ENCODE data around the gene PTPN9.
"Not testable (repeated sequence)": the region's sequence is repeated elsewhere in the genome, so short reads cannot be mapped to it uniquely, and the experiment has no call there.

The PTPN9 gene

DNA sequence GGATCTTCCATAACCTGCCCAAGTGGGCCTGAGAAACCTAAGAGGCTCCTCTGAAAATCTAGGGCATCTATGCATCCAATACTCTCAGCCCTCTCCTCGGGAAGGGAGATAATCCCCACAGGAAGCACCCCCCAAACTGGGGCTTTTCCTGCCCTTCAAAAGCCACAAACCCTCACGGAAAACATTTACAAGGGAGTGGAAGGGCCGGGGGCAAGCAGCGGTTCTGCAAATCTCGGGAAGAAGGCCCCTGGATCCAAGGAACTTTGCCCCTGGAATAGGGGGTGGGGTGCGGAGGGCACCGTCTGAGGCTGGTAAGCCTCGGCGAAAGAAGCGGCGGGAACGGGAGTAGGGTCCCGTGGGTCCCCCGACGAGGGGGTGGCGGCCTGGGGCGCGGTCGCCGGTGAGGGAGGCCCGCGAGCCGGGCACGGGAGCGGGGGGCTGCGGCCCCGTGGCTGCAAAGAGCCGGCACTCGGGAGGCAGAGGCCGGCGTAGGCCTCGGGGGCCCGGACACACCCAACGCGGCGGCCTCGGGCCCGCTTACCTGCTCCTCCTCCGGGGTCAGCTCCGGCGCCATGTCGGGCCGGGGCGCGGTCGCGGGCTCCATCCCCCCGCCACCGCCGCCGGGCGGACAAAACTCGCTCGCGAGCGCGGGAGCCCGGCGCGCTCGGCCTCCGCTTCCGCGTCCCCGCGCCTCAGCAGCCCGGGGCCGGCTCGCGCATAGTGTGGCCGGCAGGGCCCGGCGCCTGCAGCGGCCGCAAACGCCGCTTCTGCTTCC is 755 bp downstream of the PTPN9 start:
- DNase-seq, result peak; percentile 54

DNA sequence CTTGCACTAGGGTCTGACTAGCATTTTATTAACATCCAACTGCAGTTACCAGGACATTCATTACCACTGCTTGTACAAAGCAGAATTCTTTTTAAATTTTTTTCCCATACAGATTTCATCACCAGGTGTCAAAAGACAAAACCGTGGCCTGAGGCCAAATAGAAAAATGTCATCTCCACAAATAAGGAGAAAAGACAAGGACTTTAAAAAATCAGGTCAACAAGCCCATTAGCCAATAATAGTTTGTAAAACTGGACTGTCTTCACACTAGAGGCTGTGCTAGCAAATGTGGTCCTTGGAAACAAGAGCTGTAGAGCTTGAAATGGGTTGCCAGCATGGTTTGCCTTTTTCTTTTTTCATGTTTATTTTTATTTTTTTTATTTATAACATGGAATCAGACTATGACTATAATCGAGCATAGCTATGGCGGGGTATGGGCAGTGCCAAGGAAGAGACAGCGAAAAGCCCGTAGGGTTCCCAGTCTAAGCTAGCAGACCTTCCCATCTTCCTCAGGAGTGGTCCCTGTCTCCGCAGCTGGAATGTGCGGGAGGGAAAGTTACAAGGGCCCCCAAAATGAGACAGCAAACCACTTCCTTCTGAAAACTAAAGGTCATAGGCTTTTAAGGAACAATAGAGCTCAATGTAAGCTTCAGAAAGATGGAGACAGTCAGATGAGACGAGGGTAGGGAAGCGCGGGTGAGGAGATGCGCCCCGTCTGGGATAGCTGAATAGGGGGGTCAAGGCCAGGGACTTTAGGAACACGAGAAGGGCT is 1.5 kb downstream of the PTPN9 start:
- no peak for DNase-seq

DNA sequence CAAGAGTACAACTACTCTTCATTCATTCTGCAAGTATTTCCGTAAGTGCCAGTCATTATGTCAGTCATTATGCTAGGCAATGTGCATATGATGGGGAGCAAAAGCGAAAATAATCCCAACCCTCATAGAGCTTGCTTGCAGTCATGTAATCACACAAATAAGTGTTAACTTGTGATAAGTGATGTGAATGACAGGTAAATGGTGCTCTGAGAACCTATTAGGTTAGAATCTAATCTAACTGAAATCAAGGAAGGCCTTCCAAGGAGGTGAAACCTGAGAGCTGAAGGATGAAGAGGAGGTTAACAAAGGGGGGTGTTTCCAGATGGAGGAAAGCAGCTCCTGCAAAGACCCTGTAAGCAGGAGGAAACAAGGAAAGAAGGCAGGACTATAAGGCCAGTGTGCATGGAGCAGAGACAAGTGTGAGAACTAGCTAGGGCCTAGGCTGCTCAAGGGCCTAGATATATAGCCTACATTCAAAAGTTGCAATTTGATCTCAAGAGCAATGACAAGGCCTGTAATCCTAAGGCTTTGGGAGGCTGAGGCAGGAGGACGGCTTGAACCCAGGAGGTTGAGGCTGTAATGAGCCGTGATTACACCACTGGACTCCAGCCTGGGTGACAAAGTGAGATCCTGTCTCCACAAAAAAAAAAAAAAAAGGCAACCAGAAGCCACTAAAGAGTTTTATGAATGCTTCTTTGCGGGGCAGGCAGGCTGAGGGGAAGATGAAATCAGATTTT is 5.3 kb downstream of the PTPN9 start:
- DNase-seq, result no peak

DNA sequence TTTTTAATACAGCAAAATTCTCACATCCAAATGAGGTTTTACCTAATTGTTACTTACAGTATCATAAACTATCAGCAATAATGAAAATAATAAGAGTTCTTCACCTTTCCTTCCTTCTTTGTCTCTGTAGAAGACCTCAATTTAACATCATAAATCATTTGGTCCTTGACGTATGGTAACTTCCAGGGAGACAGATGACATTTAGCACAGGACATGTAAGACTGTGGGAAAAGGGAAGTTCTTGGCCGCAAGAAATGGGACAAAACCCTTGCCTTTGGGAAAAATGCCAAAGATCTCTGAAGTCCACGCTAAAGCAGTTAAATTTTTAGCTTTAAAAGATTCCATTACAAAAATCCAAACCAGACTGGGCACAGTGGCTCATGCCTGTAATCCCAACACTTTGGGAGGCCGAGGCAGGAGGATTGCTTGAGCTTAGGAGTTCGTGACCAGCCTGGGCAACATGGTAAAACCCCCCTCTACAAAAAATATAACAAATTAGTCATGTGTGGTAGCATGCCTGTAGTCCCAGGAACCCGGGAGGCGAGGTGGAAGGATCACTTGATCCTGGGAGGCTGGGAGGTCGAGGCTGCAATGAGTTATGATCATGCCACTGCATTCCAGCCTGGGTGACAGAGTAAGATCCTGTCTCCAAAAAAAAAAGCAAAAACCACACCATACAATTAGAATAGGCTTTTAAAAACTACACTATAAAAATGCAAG is 8.8 kb downstream of the PTPN9 start:
- no peak for DNase-seq

DNA sequence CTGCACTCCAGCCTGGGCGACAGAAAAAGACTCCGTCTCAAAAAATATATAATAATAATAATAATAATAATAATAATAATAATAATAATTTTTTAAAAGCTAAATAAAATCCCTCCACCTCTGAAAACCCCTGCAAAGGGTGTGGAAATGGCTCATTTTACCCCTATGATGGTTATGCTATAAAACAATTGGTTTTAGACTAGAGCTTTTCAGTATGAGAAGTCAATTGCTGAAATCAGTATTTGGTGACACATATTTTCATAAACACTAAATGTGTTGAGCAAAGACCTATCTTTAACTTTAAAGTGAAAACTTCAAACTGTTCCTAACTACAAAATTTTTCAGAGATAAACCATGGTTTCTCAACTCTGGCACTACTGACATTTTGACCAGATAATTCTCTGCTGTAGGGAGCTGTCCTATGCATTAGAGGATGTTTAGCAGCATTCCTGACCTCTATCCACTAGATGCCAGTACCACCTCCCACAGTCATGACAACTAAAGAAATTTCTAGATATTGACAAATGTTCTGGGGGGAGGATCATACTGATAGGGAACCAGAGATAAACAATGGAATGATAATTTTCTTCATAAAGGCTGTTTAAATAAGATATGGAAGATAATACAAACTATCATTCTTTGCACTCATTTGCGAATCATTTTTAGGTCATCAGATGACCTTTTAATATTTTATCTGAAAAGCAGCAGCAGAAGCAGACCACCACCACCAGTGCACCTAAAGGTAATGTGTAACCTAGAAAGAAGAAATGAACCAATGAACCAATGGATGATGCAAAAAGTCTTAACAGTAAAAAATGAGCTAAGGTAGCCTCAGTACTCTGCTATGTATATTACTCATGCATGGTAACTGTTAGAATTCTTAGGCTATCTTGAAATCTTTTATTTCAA is 13.8 kb downstream of the PTPN9 start:
- DNase-seq, result no peak

DNA sequence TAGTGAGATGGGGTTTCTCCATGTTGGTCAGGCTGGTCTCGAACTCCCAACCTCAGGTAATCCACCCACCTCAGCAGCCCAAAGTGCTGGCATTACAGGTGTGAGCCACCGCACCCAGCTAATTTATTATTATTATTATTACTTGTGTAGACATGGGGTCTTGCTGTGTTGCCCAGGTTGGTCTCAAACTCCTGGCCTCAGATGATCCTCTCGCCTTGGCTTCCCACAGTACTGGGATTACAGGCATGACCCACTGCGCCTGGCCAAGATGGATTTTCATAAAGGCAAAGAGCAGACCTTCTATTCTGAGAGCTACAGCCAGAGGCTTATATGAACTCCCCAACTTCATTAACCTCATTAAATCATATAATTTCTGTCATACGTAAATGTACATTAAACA is 17.2 kb downstream of the PTPN9 start:
- no peak for DNase-seq

DNA sequence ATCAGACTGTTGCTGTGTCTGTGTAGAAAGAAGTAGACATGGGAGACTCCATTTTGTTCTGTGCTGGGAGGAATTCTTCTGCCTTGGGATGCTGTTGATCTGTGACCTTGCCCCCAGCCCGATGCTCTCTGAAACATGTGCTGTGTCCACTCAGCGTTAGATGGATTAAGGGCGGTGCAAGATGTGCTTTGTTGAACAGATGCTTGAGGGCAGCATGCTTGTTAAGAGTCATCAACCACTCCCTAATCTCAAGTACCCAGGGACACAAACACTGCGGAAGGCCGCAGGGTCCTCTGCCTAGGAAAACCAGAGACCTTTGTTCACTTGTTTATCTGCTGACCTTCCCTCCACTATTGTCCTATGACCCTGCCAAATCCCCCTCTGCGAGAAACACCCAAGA is 19.8 kb downstream of the PTPN9 start:
- DNase-seq, result not testable (repeated sequence)

DNA sequence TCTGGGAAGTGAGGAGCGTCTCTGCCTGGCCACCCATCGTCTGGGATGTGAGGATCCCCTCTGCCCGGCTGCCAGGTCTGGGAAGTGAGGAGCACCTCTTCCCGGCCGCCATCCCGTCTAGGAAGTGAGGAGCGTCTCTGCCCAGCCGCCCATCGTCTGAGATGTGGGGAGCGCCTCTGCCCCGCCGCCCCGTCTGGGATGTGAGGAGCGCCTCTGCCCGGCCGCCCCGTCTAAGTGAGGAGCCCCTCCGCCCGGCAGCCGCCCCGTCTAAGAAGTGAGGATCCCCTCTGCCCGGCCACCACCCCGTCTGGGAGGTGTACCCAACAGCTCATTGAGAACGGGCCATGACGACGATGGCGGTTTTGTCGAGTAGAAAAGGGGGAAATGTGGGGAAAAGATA is 20.2 kb downstream of the PTPN9 start:
- DNase-seq, result not testable (repeated sequence)

DNA sequence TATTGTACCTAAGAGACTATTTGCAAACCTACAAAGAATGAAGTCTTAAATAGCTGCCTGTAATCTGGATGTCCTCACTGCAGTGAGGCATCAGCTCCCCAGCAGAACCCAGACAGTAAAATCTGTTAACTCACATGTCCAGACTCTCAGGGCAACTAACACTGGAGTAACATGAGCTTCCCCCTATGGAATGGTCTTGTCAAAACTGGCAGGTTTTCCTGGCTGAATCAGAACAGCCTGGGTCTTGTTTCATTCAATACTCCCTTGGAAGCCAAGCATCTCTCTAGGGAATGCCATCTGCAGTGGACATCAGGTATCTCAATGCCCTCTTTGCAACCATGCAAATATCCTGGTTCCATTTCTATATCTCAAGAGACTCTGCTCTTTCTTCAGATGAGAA is 24.4 kb downstream of the PTPN9 start:
- DNase-seq, result no peak

DNA sequence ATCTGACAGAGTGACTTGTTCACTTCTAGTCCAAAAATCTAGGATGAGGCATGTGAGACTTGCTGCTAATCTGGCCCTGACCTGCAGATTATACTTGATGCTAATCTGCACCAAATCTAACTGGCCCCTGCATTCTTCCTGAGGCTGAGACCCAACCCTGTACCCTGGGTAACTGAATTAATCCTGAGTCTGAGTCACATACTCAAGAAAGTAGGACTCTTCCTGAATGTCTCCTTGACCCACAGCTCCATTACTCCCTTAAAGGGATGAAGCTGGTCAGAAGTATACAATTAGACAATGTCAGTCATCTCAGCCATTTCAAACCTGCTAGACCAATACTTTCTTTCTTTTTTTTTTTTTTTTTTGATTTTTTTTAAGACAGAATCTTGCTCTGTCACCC is 25.5 kb downstream of the PTPN9 start:
- no peak for DNase-seq

DNA sequence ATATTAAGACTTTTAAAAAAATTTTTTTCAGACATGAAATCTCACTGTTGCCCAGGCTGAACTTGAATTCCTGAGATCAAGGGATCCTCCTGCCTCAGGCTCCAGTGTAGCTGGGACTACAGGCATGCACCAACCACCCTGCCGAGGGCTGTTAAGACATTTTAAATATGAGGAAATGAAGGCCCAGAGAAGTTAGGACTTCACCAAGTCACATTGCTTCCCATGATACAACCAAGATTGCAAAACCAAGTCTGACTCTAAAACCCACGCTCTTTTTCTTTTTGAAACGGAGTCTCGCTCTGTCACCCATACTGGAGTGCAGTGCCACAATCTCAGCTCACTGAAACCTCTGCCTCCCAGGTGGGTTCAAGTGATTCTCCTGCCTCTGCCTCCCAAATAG is 28.0 kb downstream of the PTPN9 start:
- DNase-seq, result no peak

DNA sequence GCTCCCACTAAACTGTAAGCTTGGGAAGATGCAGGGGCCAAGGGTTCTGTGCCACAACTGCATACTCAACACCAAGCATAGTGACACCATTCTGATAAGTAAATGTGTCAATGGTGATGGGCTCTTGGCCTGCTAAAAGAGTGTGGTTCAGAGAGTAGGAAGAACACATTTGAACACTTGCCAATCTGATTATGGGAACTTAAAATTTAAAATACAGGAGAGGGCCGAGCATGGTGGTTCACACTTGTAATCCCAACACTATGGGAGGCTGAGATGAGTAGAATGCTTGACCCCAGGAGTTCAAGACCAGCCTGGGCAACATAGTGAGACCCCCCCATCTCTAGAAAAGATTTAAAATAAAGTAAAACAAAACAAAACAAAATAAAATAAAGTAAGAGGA is 34.1 kb downstream of the PTPN9 start:
- no peak for DNase-seq

DNA sequence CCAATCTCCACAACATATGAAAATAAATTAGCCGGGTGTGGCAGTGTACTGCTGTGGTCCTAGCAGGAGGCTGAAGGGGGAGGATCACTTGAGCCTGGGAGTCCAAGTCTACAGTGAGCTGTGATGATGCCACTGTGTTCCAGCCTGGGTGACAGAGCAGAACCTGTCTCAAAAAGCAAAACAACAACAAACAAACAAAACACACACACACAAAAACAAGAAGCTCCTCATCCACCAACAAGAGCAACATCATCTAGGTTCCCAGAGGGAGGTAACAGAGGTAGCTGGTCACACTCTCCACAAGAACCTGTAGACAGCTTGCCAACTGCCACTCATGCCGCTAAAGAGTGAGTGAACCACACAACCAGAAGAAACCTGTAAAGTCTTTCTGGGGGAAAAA is 34.8 kb downstream of the PTPN9 start:
- no peak for DNase-seq

DNA sequence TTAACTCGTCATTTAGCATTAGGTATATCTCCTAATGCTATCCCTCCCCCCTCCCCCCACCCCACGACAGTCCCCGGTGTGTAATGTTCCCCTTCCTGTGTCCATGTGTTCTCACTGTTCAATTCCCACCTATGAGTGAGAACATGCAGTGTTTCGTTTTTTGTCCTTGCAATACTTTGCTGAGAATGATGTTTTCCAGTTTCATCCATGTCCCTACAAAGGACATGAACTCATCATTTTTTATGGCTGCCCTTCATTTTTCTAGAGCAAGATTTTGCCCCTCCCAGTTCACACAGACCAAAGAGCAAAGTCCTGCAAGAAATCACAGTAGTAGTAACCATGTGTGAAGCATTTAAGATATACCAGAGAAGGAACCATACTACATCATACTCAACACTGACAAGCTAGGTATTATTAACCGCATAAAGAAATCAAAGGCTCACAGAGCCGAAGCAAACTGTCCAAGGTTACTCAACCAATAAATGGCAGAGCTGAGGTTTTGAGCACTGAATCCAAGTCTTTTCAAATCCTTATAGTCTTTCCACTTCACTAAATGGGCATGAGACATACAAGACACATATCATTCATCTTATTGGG is 36.1 kb downstream of the PTPN9 start:
- not testable (repeated sequence) for DNase-seq

DNA sequence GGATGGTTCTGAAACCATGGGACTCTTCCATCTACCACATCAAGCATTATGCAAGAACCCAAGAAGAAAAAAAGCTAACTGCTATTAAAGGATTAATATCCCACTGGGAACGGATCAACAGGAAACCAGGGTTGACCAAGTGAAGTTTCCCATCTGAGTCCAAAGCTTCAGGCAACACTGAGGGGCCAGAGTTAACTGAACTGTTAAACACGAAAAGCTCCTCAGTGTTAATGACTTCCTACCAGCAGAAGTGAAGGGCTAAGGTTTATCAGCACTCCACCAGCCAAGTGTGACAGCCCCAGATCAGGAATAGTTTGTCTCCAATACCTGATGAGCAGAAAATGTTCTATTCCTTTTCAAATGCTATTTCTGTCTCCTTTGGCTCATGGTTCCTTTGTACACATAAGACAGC is 36.7 kb downstream of the PTPN9 start:
- DNase-seq, result no peak

DNA sequence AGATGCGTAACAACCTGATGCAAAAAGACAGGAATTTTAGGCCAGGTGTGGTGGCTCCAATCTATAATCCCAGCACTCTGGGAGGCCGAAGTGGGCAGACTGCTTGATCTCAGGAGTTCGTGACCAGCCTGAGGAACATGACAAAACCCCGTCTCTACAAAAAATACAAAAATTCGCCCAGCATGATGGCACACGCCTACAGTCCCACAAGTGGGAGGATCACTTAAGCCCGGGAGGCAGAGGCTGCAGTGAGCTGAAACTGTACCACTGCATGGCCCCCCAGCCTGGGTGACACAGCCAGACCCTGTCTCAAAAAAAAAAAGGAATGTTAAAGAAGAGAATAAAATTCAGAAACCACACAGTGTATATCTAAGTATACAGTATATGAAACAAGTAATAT is 40.7 kb downstream of the PTPN9 start:
- DNase-seq, result no peak

DNA sequence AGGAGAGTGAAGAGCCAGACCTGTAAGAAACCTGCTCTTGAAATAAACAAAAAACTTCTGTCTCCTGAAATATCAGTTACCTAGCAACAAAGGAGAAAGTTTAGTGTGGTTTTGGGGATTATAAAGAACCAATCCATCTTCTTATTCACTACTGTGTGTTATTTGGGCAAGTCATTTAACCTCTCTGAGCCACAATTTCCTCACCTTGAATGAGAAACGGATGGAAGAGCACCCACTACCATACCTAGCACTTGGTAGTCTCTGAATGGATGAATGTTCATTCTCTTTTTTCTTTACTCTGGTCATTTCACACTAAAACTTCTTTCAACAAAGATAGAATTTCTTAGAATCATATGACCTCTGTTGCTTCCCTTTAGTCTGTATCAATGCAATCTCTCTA is 45.2 kb downstream of the PTPN9 start:
- no peak for DNase-seq

DNA sequence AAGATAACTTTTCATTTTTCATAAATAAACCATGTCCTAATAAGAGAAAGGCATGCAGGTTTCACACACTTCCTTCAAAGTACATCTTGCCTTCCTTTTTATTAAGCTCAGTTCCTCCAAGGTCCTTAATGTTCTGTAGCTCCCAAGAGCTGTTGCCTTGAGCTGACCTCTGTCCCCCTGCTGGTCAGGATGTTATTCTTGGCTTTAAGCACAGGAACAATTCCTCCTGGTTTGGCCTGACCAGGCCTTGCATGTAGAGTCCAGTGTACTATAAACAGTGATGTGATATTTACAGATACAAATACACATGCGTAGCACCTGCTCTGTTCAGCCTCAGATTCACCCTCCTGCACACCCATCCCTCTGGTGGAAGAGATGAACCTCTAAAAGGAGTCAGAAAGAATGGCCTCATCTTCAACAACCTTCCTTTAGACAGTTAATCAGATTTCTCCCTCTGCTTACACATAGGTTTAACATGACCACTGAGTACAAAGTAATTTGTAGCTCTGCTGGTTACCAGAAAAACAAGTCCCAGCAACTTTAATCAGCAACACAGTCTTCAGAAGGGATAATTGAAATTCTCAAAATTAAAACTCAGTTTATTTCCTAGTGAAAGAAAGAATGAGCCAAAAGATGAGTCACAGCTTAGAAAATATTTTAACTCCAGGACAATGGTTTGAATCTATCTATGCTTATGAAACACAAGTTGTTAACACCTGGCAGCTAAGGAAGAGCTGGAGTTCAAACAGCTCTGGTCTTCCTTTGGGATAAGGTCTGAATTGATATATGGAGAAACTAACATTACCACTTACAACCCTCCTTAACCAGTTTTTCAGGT is 46.5 kb downstream of the PTPN9 start:
- no peak for DNase-seq

DNA sequence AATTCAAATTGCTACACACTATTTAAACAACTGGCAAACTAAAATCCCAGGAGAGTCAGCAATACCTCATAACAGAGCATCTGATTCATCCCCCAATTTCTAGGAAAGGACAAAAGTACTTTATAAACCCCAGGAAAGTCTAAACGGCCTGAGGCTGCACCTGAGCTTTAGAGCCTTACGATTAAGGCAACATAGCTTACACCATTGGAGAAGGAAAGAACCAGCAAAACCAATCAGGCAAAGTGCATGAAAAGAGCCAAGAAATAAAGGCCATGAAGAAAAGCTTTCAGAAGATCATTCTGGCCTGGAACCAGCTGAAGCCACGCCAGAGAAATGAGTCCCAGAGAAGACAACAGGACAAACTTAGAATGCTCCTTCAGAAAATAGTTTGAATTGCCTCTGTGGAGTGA is 48.1 kb downstream of the PTPN9 start:
- no peak for DNase-seq

DNA sequence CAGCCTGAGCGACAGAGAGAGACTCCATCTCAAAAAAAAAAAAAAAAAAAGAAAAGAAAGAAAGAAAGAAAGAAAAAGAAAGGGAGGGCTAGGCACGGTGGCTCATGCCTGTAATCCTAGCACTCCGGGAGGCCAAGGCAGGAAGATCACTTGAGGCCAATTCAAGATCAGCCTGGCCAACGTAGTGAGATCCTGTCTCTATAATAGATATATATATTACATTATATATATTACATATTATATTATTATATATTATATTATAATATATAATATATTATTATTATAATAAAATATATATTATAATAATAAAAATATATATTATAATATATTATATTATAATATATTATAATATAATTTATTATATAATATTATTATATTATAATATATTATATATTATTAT is 48.9 kb downstream of the PTPN9 start:
- no peak for DNase-seq

DNA sequence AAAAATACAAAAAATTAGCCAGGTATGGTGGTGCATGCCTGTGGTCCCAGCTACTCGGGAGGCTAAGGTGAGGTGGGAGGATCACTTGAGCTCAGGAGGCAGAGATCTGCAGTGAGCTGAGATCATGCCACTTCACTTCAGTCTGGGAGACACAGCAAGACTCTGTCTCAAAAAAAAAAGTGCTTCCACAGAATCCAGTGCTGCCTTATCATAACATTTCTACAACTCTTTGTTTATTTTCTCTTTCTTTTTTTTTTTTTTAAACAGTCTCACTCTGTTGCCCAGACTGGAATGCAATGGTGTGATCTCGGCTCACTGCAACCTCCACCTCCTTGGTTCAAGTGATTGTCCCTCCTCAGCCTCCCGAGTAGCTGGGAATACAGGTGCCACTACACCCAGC is 53.4 kb downstream of the PTPN9 start:
- DNase-seq, result not testable (repeated sequence)

Data from activated CD4-positive, CD25-positive, alpha-beta regulatory T cell treated with anti-CD3 and anti-CD28 coated beads, Interleukin-2, amount 50 U/mL, for 72 hours (primary cell).